ENCODE measurements around the gene MYO7B.

MYO7B gene

DNA sequence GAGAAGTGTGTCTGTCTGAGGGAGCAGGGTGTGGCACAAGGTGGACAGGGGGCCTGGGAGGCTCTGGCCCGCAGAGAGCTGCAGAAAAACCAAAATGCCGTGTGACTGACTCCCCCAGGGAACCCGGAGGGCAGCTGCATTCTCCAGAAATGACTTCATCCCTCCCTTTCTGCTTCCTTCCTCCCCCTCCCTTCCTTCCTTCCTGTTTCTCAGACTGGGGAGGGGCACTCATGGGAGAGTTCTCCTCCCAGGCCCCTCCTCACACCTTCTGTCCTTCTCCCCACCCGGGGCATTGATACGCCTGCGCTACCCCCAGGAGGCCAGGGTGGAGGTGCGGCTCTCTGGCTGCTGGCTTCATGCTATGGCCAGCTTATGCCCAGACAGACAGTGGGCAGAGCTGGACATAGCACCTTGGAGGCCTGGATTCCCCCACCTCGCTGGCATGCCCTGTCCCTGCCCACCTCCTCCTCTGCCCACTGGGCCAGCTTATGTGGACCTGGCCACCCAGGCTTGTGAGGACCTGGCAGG lies 102.3 kb downstream of the MYO7B start:
- no peak overlapping the region for H2AFZ ChIP-seq
- H3K27ac ChIP-seq, result peak overlapping the region; percentile 27
- TF ChIP-seq, protein P1, sequence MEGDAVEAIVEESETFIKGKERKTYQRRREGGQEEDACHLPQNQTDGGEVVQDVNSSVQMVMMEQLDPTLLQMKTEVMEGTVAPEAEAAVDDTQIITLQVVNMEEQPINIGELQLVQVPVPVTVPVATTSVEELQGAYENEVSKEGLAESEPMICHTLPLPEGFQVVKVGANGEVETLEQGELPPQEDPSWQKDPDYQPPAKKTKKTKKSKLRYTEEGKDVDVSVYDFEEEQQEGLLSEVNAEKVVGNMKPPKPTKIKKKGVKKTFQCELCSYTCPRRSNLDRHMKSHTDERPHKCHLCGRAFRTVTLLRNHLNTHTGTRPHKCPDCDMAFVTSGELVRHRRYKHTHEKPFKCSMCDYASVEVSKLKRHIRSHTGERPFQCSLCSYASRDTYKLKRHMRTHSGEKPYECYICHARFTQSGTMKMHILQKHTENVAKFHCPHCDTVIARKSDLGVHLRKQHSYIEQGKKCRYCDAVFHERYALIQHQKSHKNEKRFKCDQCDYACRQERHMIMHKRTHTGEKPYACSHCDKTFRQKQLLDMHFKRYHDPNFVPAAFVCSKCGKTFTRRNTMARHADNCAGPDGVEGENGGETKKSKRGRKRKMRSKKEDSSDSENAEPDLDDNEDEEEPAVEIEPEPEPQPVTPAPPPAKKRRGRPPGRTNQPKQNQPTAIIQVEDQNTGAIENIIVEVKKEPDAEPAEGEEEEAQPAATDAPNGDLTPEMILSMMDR (IDR thresholded peaks at IDR 0.05), result no peak
- H3K4me2 ChIP-seq (ENCODE audit: low read length), result no peak overlapping the region
- H3K36me3 ChIP-seq (ENCODE audit: control insufficient read depth, insufficient read depth, low read length), result no peaks in the 10 kb centered on the region
- no peak overlapping the region for H3K9ac ChIP-seq
- no peaks in the 10 kb centered on the region for H3K9me3 ChIP-seq (ENCODE audit: control insufficient read depth, low read length)
- H3K79me2 ChIP-seq, result no peaks in the 10 kb centered on the region
- H3K4me3 ChIP-seq (ENCODE audit: low read depth, low read length), result no peak overlapping the region
- no peaks in the 10 kb centered on the region for H3K27me3 ChIP-seq (ENCODE audit: control insufficient read depth, insufficient read depth, low read length)
- H3K4me1 ChIP-seq, result no peaks in the 10 kb centered on the region

DNA sequence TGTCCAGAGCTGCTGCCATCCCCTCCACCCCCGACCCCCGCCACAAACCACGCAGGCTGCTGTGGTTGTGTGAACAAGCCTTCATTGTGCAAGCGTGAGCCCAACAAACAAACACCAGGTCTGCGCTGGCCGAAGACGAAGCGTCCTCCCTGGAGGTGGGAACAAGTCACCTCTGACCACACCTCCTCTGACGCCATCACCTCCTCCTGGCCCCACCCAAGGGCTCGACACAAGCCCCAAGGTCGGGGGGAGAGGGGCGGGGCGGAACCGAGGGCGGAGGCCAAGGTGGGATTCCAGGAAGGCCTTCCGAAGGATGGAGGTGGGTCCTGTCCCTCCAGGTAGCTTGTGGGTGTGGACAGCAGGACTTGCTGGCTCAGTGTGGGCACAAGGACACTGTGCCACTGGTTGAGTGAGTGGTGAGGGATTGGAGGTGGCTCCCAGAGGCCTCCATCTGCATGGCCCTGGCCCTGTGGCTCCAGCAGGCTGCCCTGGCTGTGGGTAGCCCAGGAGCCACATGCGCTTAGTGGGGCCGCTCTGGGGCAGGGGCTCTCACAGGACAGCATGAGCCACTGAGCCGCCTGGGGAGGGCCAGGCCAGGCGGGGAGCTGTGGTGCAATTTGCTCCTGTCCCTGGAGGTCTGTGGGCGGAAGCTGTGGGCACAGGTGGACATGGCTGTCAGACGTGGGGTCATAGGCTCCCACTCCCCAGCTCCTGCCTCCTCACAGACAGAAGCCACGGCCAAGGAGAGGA lies 103.1 kb downstream of the MYO7B start:
- Histone ChIP-seq H3K27me3 (ENCODE audit: control insufficient read depth, insufficient read depth, low read length) (no peaks in the 10 kb centered on the region), H3K27ac (peak overlapping the region; percentile 27), H3K36me3 (ENCODE audit: control insufficient read depth, insufficient read depth, low read length) (no peaks in the 10 kb centered on the region), H2AFZ (no peak overlapping the region), H3K9ac (no peak overlapping the region), H3K9me3 (ENCODE audit: control insufficient read depth, low read length) (no peaks in the 10 kb centered on the region), H3K4me2 (ENCODE audit: low read length) (no peak overlapping the region), H3K79me2 (no peaks in the 10 kb centered on the region), H3K4me3 (ENCODE audit: low read depth, low read length) (no peak overlapping the region), H3K4me1 (no peaks in the 10 kb centered on the region)
- TF ChIP-seq, protein P1 (IDR thresholded peaks at IDR 0.05), result no peak

DNA sequence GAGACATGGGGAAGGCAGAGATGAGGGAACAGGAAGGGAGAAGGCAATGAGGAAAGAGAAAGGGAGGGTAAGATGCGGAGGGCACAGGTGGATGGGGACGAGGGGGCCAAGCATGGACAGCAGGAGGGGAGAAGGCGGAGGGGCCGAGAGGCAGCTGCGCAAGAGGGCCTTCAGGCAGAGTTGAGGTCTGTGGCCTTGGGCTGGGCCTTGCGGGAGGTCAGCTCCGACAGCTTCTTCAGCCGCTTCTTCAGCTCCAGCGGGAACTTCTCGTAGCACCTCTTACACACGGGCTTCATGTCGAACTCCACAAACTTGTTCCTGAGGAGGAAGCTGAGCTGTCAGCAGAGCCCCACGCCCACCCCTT lies 103.6 kb downstream of the MYO7B start:
- H3K4me1 ChIP-seq, result no peaks in the 10 kb centered on the region
- no peak overlapping the region for H3K4me3 ChIP-seq (ENCODE audit: low read depth, low read length)
- H3K79me2 ChIP-seq, result no peaks in the 10 kb centered on the region
- no peaks in the 10 kb centered on the region for H3K36me3 ChIP-seq (ENCODE audit: control insufficient read depth, insufficient read depth, low read length)
- no peaks in the 10 kb centered on the region for H3K27me3 ChIP-seq (ENCODE audit: control insufficient read depth, insufficient read depth, low read length)
- no peak overlapping the region for H2AFZ ChIP-seq
- no peaks in the 10 kb centered on the region for H3K9me3 ChIP-seq (ENCODE audit: control insufficient read depth, low read length)
- TF ChIP-seq, protein P1 (IDR thresholded peaks at IDR 0.05), result no peak
- H3K4me2 ChIP-seq (ENCODE audit: low read length), result no peak overlapping the region
- H3K27ac ChIP-seq, result no peak overlapping the region
- H3K9ac ChIP-seq, result no peak overlapping the region

DNA sequence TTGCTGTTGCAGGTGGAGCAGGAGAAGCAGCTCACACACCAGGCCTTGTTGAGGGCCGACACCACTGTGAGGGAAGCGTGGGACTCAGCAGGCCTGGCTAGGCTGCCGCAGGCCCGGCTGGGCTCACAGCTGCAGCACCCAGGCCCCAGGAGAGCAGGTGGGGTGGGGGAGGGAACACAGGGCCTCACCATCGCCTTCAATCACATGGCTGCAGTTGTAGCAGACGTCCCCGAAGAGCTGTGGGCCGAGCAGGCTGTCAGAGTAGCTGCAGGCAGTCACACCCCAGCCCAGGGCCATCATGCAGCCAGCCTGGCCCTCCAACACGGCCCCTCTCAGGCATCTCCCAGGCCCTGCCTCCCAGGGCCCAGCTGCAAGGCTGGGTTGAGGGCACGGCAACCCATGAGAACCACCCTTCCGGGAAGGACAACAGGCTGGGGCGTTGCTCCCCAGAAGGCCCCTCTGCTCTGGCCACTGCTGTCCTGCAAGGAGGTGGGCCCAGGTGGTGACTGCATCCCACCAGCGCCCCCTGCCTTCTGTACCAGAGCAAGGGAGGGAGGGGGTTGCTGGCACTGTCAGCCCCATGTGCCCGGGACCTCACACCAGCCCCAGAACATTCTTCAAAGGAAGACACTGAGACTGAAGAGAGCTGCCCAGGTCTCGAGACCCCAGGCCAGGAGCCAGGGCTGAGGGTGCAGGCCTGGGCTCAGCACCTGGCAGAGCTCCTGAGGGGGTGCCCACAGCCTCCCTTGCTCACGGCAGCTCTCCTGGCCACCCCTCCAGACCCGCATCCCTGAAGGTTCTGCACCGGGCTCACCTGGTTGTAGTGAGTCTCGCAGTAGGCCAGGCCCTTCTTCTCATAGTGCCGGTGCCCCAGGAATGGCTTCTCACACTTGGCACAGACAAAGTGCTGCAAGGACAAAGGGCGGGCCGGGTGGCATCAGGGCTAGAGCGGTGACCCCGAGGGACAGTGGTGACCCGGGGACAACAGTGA lies 104.9 kb downstream of the MYO7B start:
- Histone ChIP-seq H3K27me3 (ENCODE audit: control insufficient read depth, insufficient read depth, low read length) (no peaks in the 10 kb centered on the region), H2AFZ (no peak overlapping the region), H3K36me3 (ENCODE audit: control insufficient read depth, insufficient read depth, low read length) (no peaks in the 10 kb centered on the region), H3K4me3 (ENCODE audit: low read depth, low read length) (no peak overlapping the region), H3K9me3 (ENCODE audit: control insufficient read depth, low read length) (no peaks in the 10 kb centered on the region), H3K79me2 (no peaks in the 10 kb centered on the region), H3K9ac (no peak overlapping the region), H3K27ac (no peak overlapping the region), H3K4me1 (no peaks in the 10 kb centered on the region), H3K4me2 (ENCODE audit: low read length) (no peak overlapping the region)
- TF ChIP-seq, protein P1 (IDR thresholded peaks at IDR 0.05), result no peak

Measured in parathyroid adenoma (tissue), 2 donors.